Measurements from ENCODE around the gene ZNF578. TPM values are rescaled to one million over a fixed set of nuclear protein-coding genes. Genes with fewer than 3 reads are reported as not detected.

ZNF578 gene
- total and polyA plus RNA-seq, 2 of the 4 experiments (the other 2 are of a cell fraction), result 1.4 to 4.1 TPM

- Histone ChIP-seq H3K4ac (ENCODE audit: low read depth, low read length) (no peak overlapping the region), H3K4me3 (ENCODE audit: insufficient read depth, low read depth, low read length) (no peak overlapping the region), H2BK120ac (ENCODE audit: low read depth, low read length) (no peak overlapping the region), H4K20me1 (ENCODE audit: insufficient read depth, low read length) (no peaks in the 10 kb centered on the region), H2BK20ac (ENCODE audit: low read depth, low read length) (no peak overlapping the region), H3K4me1 (ENCODE audit: control insufficient read depth, insufficient read depth, low read length) (no peaks in the 10 kb centered on the region), H3K9ac (ENCODE audit: low read depth, low read length) (no peak overlapping the region), H3K79me1 (ENCODE audit: low read depth in 1 of 2, low read length in 2 of 2) (no peaks in the 10 kb centered on the region), H3K9me1 (ENCODE audit: insufficient read depth, low read length) (no peaks in the 10 kb centered on the region), H3K27me3 (ENCODE audit: control insufficient read depth, insufficient read depth, low read length) (no peaks in the 10 kb centered on the region), H3K4me2 (ENCODE audit: low read depth, low read length) (no peak overlapping the region), H4K5ac (ENCODE audit: low read depth, low read length) (no peak overlapping the region), H2BK15ac (ENCODE audit: low read depth, low read length) (no peak overlapping the region), H3K27ac (ENCODE audit: insufficient read depth, low read length) (no peak overlapping the region), H4K8ac (ENCODE audit: low read depth in 2 of 2, low read length in 2 of 2) (no peak overlapping the region), H3K36me3 (ENCODE audit: control insufficient read depth, insufficient read depth, low read length) (no peaks in the 10 kb centered on the region), H3K56ac (ENCODE audit: extremely low read depth, insufficient read depth, low read length) (no peak overlapping the region), H2AK9ac (replicated peaks; ENCODE audit: low read depth, low read length, poor library complexity) (no peak overlapping the region), H3K9me3 (ENCODE audit: control insufficient read depth, insufficient read depth, low read length) (peaks cover 15% of the 10 kb centered on the region), H2BK5ac (ENCODE audit: low read depth, low read length, poor library complexity, severe bottlenecking) (no peak overlapping the region), H4K91ac (ENCODE audit: insufficient read depth, low read depth, low read length) (no peak overlapping the region), H2AFZ (replicated peaks; ENCODE audit: low read length, poor library complexity) (no peak overlapping the region), H3K14ac (replicated peaks; ENCODE audit: low read depth, low read length) (no peak overlapping the region), H3K18ac (ENCODE audit: low read depth, low read length) (no peak overlapping the region), H2AK5ac (ENCODE audit: low read depth, low read length) (no peak overlapping the region), H3K23ac (ENCODE audit: low read depth, low read length) (no peak overlapping the region)
- WGBS, 2 experiments (ENCODE audit: extremely low coverage in 2 of 2, insufficient read length in 1 of 2), result no CpG with 5 or more reads among the region's 2 CpGs
- ATAC-seq (ENCODE audit: low read depth) (no peak), DNase-seq (no peak)
- CTCF ChIA-PET, result no interaction called here
- BruUV-seq (replicated peaks), result no TSS peak
- intact Hi-C loops (cut with micrococcal nuclease) (no loop called here), dilution Hi-C loops (cut with HindIII; ENCODE audit: low sequenced_read_pairs, unreplicated experiment) (no loop called here), in situ Hi-C loops (cut with MboI; ENCODE audit: low sequenced_read_pairs) (no loop called here)
- POLR2A ChIA-PET (ENCODE audit: unreplicated experiment), result no interaction called here
- TF ChIP-seq MAZ (IDR thresholded peaks at IDR 0.05; ENCODE audit: borderline replicate concordance, low read depth, low read length) (no peak), MAFK (IDR thresholded peaks at IDR 0.05; ENCODE audit: low read depth, low read length) (no peak), FOS (IDR thresholded peaks at IDR 0.05; ENCODE audit: low read depth, low read length) (no peak), CEBPB (IDR thresholded peaks at IDR 0.05; ENCODE audit: low read depth, low read length) (no peak), CTCF (conservative IDR thresholded peaks at IDR 0.05; ENCODE audit: low read depth, low read length) (no peak), CHD1 (IDR thresholded peaks at IDR 0.05; ENCODE audit: low read depth, low read length) (no peak), USF2 (IDR thresholded peaks at IDR 0.05; ENCODE audit: low read depth, low read length) (no peak), MXI1 (IDR thresholded peaks at IDR 0.05; ENCODE audit: borderline replicate concordance, low read depth, low read length) (no peak), RFX5 (IDR thresholded peaks at IDR 0.05; ENCODE audit: low read depth, low read length) (no peak), BHLHE40 (IDR thresholded peaks at IDR 0.05; ENCODE audit: low read depth, low read length) (no peak), RCOR1 (IDR thresholded peaks at IDR 0.05; ENCODE audit: insufficient replicate concordance, low read length) (no peak)
These were observed 8.8 kb upstream of the ZNF578 start for GRCh38 chr19:52444506-52444905.
